GM12872 (cell line): ENCODE results near the gene CLSTN3.

Experiments used
- TF ChIP-seq, protein P1 (sequence below): IDR thresholded peaks from 3 replicates; pipeline ENCODE4 v1.5.1; 2011; ENCODE audit warnings: low read depth, mild to moderate bottlenecking, low read length, moderate library complexity; ENCODE audit not compliant: insufficient read depth

Gene CLSTN3

DNA sequence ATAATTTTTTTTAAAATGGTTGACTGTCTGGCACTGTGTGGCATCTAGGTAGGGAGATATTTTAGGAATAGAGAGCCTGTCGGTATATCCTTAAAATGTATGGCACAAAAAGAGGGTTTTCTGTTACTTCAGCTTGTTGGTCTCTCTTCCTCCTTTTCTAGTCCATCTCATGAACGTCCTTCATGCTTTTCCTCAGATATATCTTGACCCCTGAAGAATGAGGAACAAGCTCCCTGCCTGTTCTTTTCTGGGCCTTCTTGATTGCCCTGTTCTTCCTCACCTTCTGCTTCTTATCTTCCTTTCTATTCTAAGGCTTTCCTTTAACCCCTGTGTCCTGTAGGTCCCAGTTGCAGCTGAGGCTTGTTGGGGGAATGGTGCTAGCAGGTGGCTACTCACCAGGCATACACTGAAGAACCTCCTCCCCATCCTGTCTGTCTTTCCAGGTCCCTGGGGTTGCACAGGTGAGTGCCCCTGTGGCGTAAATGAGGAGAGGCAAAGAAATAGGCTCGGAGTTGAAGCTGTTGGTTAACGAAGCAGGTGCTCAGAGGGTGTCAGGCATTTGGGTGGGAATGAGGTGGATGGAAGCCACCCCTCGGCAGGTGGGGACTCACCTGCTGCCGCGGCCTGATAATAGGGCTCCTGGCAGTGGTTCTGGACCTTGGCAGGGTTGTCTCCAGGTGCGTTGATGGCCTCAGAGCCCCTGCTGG, 30.7 kb upstream of the CLSTN3 start:
- TF ChIP-seq, protein P1, sequence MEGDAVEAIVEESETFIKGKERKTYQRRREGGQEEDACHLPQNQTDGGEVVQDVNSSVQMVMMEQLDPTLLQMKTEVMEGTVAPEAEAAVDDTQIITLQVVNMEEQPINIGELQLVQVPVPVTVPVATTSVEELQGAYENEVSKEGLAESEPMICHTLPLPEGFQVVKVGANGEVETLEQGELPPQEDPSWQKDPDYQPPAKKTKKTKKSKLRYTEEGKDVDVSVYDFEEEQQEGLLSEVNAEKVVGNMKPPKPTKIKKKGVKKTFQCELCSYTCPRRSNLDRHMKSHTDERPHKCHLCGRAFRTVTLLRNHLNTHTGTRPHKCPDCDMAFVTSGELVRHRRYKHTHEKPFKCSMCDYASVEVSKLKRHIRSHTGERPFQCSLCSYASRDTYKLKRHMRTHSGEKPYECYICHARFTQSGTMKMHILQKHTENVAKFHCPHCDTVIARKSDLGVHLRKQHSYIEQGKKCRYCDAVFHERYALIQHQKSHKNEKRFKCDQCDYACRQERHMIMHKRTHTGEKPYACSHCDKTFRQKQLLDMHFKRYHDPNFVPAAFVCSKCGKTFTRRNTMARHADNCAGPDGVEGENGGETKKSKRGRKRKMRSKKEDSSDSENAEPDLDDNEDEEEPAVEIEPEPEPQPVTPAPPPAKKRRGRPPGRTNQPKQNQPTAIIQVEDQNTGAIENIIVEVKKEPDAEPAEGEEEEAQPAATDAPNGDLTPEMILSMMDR, result no peak

DNA sequence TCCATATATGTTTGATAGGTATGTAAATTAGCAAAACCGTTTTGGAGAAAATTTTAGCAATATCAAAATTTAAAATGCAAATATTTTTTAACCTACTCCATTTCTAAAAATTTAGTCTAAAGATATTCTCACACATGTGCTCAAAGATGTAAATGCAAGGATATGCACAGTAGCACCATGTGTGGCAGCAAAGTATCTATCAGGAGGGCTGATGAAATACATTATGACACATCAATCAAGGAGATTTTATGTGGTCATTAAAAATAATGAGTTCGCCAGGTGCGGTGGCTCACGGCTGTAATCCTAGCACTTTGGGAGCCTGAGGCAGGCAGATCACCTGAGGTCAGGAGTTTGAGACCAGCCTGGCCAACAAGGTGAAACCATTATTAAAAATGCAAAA, 29.9 kb upstream of the CLSTN3 start:
- TF ChIP-seq, protein P1, result no peak

DNA sequence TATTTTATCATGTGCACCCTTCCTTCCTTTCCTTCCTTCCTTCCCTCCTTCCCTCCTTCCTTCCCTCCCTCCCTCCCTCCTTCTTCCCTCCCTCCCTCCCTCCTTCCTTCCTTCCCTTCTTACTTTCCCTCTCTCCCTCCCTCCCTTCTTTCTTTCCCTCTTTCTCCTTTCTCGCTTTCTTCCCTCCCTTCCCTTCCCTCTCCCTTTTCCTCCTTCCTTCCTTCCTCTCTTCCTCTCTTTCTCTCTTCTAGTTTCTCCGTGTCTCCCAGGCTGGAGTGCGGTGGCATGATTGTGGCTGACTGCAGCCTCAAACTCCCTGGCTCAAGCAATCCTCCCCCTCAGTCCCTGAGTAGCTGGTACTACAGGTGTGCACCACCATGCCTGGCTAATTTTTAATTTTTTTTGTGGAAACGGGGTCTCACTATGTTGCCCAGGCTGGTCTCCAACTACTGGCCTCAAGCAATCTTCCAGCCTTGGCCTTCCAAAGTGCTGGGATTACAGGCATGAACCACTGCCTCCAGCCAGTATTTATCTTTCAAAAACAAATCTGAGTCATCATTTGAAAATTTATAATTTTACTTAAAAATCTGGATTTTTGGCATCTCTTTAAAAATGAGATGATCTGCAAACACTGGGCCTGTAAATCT, 29.0 kb upstream of the CLSTN3 start:
- TF ChIP-seq, protein P1, result no peak

DNA sequence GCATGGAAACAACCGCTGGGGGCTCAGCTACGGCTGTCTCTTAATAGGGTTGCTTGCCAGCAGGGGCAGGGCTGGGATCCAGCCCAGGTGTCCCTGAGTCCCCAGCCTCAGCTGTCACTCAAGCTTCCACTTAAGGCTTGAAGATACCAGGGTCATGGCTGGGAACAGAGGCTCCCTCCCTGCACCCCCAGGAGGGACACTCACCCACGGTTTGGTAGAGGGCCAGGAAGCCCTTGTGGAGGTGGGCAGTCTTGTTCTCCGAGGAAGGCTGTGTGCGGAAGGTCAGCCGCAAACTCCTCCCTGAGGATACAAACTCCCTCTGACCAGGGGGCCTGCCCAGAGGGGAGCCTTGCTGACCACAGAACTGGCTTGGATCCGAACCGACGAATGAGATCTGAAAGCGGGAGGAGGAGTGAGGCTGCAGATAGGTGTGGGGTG, 28.5 kb upstream of the CLSTN3 start:
- TF ChIP-seq, protein P1, result no peak

DNA sequence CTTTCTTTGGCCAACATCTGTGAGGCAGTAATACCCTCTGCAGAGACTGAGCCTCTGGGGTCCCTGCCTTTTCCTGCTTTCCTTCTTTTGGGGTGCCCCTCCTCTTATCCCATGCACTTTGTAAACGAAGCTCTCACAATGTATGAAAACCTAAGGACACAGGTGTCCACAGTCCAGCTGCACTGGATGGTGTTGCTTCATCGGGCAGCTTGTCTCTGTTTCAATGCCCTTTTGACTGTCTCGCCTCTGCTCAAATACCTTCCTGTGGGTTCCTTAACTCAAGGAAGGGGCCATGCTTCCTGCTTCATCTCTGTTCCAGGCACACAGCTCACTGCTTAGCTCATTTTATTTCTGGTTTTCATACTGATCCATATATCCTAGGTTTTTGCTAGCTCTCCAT, 27.6 kb upstream of the CLSTN3 start:
- TF ChIP-seq, protein P1, result no peak

DNA sequence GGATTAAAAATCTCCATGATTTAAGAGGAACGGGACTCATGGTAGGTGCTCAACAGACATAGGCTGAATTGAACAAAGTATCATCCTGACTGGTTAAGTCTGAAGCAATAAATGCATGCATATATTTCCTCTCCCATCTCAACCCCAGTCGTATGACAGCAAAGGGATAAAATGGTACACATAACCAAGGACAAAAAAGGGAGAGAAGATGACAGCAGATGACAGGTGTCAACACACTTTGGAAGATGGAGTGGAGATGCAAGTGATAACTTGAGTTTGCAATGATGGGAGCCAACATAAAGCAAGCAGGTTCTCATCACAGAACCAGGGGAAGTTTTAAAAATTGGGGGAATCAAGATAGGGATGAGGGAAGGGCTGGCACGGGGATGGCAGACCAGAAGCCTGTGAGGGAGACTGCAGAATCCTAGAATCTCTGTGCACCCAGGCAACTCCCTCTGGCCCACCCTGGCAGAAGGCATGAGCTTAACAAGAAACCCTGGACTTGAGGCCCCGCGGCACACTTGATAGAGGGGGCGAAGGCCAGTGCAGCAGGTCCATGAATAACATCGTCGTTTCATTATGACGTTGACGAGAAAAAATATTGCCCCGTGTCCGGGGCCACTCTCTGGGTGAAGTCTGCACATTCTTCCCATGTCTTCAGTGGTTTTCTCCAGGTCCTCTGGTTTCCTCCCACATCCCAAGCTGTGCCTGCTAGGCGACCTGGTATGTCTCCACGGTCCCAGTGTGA, 26.2 kb upstream of the CLSTN3 start:
- TF ChIP-seq, protein P1, result no peak

DNA sequence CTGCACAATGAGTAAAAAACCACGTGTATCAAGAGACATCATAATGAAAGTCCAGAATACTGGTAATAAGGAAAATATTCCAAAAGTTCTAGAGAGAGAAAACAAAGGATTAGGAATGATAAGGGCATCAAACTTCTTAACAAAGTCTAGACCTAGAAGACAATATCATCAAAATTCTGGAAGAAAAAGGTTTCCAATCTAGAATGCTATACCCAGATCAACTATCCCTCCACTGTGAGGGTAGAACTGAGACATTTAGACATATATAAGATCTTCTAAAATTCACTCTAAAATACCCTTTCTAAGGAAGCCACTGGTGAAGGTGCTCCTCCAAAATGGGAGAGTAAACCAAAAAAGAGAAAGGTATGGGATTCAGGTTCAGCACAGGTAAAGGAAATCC, 24.1 kb upstream of the CLSTN3 start:
- TF ChIP-seq, protein P1, result no peak
